Activated CD4-positive, alpha-beta T cell treated with anti-CD3 and anti-CD28 coated beads for 4 hours (primary cell): ENCODE data around the gene NUP153.
"Not testable (repeated sequence)": the region's sequence is repeated elsewhere in the genome, so short reads cannot be mapped to it uniquely, and the experiment has no call there.

Experiments
- DNase-seq, 2 donors: peaks; one replicate each; pipeline ENCODE4 v3.0.0-alpha.2; 2020

NUP153 gene

GRCh38 chr6:17599877-17600526, 106.7 kb downstream of the NUP153 start, which contains the start of gene FAM8A1:
TSS of gene FAM8A1 (plus strand) at chr6:17600302. CDS start at chr6:17600410, 108 bp downstream.
- peak; percentile 94 to 96 for DNase-seq

GRCh38 chr6:17596085-17596484, 110.6 kb downstream of the NUP153 start:
- no peak for DNase-seq

- no peak for DNase-seq
Observed at GRCh38 chr6:17593246-17593645, 113.5 kb downstream of the NUP153 start.

DNA sequence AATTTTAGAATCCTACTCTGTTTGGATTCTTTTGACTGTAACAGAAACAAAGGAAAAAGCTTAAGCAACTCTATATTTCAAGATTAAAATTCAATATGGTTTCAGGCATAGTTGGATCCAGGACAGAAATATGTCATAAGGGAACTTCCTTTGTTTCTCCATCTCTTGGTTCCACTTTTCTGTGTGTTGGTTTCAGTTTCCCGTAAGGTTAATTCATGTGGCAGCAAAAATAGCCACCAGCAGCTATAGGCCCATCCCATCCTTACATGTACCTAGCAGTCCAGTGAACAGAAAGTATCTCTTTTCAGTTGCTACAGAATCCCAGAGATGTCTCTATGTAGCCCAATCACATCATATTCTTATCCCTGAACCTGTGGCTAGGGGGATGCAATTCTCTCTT, 115.4 kb downstream of the NUP153 start:
- no peak for DNase-seq

DNA sequence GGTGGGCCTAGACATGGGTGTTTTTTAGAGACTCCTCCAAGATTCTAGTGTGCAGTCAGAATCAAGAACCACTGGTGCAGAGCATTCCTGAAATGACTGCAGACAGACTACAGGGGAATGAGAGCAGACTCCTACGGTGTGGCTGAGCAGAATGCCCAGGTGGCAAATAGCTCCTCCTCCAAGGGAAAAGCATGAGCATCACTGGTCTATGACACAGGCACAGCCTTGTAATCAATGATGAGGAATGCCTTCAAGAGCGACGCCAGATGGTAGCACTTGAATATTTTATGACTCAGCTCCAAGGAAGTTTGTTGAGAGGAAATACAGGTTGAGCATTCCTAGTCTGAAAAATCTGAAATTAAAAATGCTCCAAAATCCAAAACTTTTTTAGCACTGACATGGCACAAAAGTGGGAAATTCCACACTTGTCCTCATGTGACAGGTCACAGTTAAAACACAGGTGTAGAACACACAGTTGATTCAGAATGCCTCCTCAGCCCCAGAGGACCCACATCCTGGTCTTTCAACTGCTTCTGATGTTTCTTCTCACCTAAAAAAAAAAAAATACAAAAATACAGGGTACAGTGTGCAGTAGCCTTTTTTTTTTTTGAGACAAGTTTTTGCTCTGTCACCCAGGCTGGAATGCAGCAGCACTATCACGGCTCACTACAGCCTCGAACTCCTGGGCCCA, 117.2 kb downstream of the NUP153 start:
- no peak for DNase-seq

- DNase-seq = no peak
Observed at GRCh38 chr6:17588011-17588410, 118.7 kb downstream of the NUP153 start.

- DNase-seq = not testable (repeated sequence)
Observed at GRCh38 chr6:17586623-17587022, 120.1 kb downstream of the NUP153 start.

DNA sequence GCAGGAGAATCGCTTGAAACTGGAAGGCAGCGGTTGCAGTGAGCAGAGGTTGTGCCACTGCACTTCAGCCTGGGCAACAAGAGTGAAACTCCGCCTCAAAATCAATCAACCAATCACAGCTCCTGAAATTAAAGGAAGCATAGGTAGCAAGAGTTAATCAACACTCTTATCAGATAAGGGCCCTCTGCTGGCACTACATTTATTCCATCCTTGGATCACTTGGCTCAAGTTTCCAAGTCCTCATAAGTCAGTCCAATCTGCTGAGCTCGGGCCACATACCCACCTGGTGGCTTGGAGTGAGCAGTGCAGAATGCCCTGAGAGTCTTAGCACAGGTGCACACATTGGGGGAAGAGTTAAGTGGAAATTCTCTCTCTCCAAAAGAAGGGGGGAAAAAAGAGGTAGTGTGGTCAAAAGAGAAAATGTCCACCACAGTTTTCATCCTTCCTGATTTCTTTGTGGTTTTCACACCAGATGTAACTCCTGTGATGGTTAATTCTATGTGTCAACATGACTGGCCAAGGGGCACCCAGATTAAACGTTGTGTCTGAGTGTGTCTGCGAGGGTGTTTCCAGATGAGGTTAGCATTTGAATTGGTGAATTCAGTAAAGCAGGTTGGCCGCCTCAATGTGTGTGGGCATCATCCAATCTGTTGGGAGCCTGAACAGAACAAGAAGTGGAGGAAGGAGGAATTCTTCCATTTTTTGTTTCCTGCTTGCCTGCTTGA, 120.8 kb downstream of the NUP153 start:
- no peak for DNase-seq

GRCh38 chr6:17584241-17584803, 122.4 kb downstream of the NUP153 start:
- no peak for DNase-seq

DNA sequence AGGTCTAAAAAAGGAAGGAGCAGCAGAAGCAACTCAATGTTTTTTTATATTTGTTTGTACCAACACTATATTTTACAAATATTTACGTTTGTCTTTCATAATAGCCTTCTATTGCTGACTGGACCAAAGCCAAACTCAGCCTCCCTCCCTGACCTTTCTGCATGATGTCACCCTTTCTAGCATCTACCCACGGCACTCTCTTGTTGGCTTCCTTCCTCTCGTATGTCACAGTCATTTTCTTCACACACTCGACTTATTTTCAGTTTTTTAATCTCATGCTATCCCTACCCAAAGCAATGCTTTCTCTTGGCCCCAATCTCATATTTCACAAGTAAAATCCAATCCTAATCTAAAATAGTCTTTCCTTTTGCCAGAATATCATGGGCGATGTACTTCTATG, 122.9 kb downstream of the NUP153 start:
- DNase-seq = no peak

DNA sequence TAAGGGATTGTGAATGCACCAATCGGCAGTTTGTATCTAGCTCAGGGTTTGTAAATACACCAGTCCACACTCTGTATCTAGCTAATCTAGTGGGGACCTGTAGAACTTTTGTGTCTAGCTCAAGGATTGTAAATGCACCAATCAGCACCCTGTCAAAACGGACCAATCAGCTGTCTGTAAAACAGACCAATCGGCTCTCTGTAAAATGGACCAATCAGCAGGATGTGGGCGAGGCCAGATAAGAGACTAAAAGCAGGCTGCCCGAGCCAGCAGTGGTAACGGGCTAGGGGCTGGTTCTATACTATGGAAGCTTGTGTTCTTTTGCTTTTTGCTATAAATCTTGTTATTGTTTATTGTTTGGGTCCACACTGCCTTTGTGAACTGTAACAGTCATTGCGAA, 125.4 kb downstream of the NUP153 start:
- not testable (repeated sequence) for DNase-seq

DNA sequence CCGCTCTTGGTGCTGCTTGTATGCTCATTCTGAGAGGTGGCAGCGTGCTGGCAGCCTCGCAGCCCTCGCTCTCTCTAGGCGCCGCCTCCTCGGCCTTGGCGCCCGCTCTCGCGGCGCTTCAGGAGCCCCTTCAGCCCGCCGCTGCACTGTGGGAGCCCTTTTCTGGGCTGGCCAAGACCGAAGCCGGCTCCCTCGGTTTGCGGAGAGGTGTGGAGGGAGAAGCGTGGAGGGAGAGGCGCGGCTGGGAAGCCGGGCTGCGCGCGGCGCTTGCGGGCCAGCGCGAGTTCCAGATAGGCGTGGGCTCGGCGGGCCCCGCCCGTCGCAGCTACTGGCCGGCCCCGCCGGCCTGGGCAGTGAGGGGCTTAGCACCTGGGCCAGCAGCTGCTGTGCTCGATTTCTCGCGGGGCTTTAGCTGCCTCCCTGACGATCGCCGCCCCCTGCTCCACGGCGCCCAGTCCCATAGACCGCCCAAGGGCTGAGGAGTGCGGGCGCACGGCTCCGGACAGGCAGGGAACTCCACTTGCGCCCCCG, 126.1 kb downstream of the NUP153 start:
- DNase-seq = no peak

GRCh38 chr6:17577059-17577458, 129.7 kb downstream of the NUP153 start:
- DNase-seq = no peak

DNA sequence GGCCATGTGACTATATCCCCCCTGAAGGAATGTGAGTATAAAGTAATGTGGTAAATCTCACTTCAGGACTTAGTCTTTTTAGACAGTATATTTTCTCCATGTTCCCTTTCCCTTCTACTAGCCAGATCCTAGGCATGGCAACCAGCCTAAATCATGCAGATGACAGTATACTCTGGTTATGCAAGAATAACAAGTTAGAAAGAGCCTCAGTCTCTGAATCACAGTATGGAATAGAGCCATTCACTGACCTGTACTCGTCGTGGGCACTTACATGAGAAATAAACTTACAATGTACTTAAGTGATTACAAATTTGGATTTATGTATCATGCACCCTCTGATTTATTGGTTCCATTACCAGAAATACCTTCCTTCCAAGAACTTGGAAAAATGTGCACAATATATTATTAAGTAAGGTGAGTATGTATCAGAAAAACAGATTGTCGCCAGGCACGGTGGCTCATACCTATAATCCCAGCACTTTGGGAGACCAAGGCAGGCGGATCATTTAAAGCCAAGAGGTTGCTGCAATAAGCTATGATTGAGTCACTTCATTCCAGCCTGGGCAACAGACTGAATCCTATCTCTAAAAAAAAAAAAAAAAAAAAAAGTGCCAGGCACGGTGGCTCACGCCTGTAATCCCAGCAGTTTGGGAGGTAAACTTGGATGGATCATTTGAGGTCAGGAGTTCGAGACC, 131.7 kb downstream of the NUP153 start:
- DNase-seq = no peak

GRCh38 chr6:17565399-17565798, 141.3 kb downstream of the NUP153 start:
- no peak for DNase-seq
